Femur (tissue), 1 donor: Measurements from ENCODE around the gene PCDHGA2.
"Not testable (repeated sequence)": the region's sequence is repeated elsewhere in the genome, so short reads cannot be mapped to it uniquely, and the experiment has no call there.

ENCODE experiments used
- DNase-seq: peaks from one replicate; pipeline ENCODE4 v3.0.0-alpha.2; 2017

The PCDHGA2 gene

DNA sequence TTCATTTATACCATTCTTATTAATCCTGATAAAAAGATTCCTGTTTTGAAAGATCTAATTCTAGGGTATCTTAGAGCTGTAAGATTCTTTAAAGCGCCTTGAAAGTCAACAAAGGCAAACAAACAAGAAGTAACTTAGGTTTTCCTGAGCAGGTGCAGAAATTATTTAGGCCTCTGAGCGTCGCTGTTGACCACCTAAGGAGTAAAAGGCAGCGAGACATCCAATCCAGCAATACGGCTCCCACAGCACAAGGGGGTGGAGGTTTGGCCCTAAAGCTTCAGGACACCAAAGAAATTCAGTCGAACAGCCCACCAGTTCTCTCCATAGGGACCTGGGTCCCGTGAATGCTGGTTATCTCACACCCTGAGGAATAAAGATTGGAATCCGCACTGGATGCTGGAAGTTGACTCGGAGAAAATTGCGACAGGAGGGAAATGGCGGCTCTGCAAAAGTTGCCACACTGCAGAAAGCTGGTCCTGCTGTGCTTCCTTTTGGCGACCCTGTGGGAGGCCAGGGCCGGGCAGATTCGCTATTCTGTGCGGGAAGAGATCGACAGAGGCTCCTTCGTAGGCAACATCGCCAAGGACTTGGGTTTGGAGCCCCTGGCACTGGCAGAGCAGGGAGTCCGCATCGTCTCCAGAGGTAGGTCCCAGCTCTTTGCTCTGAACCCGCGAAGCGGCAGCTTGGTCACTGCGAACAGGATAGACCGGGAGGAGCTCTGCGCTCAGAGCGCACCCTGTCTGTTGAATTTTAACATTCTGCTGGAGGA lies at the start of gene PCDHGA2:
TSS of gene PCDHGA2 (plus strand) at position 223 of the 769 bp plus-strand sequence.
- peak; percentile 37 for DNase-seq

GRCh38 chr5:141298376-141298775 lies 40.2 kb upstream of the PCDHGA2 start:
- no peak for DNase-seq

GRCh38 chr5:141303756-141304155 lies 34.8 kb upstream of the PCDHGA2 start, which contains the start of gene SLC25A2:
Gene SLC25A2 (minus strand): TSS chr5:141304049. CDS start chr5:141303865, 184 bp downstream.
- DNase-seq, result no peak

GRCh38 chr5:141306630-141307029 lies 31.9 kb upstream of the PCDHGA2 start:
- DNase-seq, result no peak

DNA sequence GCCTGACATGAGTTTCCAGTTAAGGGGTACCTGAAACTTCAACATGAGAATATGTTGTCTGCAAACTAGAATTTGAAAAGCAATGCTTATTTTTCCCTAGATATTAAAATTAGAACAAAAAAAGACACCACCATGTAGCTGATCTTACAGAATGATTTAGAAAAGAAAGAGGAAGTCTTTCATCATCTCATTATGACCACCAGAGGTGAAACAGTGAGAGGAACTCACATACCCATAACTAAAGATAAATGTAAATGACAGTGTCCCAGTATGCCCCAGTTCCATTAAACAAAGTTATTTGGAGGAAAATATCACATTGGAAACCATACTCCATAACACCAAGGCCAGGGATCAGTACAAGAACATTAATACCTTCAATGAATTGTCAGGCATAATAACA lies 24.8 kb upstream of the PCDHGA2 start:
- DNase-seq, result no peak

DNA sequence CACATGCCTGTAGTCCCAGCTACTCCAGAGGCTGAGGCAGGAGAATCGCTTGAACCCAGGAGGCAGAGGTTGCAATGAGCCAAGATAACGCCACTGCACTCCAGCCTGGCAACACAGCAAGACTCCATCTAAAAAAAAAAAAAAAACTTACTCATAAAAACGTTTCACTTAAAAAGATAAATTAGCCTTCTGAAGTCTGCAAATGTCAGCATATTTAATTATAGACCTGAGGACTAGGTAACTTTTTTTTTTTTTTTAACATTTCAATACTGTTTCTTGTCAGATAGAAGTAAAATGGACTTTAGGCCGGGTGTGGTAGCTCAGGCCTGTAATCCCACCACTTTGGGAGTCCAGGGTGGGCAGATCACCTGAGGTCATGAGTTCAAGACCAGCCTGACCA lies 21.6 kb upstream of the PCDHGA2 start:
- DNase-seq, result not testable (repeated sequence)

DNA sequence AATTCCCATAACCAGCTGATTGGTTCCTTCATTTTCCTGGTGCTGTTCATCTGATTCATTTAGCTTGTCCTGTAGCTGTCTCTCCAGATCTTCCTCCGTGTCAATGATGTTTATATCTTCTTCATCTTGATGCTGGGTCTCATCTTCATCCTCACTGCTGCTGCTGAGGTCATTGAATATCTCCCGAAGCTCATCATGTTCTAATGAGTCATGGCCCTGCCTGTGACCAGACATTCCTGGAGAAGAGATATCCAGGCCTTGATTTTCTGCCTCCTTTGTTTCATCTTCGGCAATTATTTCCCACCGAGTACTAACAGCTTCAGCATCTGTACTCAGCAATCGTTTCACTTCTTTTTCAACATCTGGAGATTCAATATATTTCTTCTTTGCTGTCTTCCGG lies 19.4 kb upstream of the PCDHGA2 start:
- DNase-seq, result no peak

GRCh38 chr5:141319699-141320098 lies 18.9 kb upstream of the PCDHGA2 start:
- DNase-seq, result no peak

- peak; percentile 95 for DNase-seq
Measured at GRCh38 chr5:141320225-141321169, 18.1 kb upstream of the PCDHGA2 start, which contains the start of gene TAF7. Gene TAF7 (minus strand): TSS chr5:141320784. CDS start chr5:141320044, 740 bp downstream.

GRCh38 chr5:141322261-141322660 lies 16.3 kb upstream of the PCDHGA2 start:
- DNase-seq, result no peak

DNA sequence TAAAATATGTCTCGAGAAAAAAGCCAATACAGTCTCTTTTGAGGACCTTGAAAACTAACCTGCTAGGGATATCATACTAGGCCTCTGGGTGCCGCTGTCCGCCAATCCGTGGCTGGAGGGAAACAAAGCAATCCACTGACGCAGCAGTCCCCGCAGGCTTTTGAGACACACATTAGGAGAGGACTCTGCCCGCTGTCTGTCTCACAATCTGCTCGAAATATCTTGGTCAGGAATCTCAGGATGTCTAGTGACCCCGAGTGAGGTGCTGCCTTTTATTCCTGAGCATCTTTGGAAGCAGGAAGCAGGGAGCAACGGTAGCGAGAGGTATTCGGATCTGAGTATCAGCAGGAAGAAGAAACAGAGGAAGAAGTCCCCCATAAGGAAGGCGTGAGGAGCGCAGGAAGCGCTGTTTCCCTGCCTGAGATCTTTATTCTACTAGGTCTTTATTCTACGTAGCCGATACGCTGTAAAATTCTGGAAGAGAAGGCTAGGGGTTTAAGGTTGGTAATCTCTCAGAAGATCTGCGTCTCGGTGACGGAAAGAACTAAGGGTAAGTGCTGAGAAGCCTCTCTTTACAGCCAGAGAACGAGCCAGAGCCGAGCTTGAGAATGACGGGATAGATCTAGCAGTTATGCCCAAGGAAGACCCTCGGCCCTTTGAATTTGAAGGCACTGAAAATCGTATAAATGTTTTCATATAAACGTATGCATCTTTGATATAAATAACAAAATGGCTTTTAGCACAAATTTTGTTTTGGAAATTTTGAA lies 12.3 kb upstream of the PCDHGA2 start:
- peak; percentile 44 for DNase-seq

DNA sequence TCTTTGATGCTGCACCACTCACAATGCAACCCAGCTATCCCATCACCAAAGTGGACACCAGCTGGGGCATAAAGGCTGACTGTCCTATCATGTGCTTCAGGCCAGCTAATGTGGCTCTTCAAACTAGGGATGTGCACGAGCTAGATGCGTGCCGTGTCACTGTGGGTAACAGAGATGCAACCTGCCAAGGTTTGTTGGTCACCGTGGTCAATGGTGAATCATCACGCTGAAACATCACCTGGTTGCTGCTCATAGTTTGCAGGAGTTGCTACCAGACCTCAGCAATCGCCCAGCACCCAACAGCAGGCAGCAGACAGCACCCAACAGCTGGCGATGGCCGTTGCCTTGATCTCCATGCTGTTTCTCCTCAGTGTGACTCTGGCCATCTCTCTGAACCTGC lies 10.3 kb upstream of the PCDHGA2 start:
- DNase-seq, result no peak

DNA sequence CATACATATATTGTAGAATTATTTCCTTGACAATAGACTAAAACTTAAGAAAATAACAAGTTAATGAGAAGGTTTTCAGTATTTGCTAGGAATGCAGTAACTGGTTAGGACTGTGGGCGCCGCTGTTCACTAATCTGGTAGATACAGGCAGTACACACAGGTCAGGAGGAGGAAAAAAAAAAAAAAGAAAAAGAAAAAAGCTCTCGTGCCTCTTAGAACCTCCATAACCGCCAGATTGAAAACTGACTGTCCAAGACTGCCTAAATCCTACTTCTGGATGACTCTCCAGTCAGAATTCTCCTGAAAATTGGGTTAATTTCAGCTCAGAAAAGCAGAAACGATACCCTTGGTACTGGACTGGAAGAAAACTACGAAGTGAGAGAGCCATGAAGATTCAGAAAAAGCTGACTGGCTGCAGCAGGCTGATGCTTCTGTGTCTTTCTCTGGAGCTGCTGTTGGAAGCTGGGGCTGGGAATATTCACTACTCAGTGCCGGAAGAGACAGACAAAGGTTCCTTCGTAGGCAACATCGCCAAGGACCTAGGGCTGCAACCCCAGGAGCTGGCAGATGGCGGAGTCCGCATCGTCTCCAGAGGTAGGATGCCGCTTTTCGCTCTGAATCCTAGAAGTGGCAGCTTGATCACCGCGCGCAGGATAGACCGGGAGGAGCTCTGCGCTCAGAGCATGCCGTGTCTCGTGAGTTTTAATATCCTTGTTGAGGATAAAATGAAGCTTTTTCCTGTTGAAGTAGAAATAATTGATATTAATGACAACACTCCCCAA lies 8.1 kb upstream of the PCDHGA2 start, which contains the start of gene PCDHGA1:
TSS of gene PCDHGA1 (plus strand) at position 216 of the 782 bp plus-strand sequence.
- DNase-seq, result no peak

DNA sequence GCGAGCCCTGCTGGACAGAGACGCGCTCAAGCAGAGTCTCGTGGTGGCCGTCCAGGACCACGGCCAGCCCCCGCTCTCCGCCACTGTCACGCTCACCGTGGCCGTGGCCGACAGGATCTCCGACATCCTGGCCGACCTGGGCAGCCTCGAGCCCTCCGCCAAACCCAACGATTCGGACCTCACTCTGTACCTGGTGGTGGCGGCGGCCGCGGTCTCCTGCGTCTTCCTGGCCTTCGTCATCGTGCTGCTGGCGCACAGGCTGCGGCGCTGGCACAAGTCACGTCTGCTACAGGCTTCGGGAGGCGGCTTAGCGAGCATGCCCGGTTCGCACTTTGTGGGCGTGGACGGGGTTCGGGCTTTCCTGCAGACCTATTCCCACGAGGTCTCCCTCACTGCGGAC lies 6.0 kb upstream of the PCDHGA2 start:
- DNase-seq, result not testable (repeated sequence)

GRCh38 chr5:141340781-141341354 lies 2.3 kb downstream of the PCDHGA2 start:
- DNase-seq, result not testable (repeated sequence)

- no peak for DNase-seq
Measured at GRCh38 chr5:141342773-141343172, 4.2 kb downstream of the PCDHGA2 start.

GRCh38 chr5:141343242-141343952 lies 4.8 kb downstream of the PCDHGA2 start, which contains the start of gene PCDHGA3:
Gene PCDHGA3 (plus strand): TSS chr5:141343829. CDS start chr5:141344034, 205 bp downstream.
- DNase-seq, result no peak

DNA sequence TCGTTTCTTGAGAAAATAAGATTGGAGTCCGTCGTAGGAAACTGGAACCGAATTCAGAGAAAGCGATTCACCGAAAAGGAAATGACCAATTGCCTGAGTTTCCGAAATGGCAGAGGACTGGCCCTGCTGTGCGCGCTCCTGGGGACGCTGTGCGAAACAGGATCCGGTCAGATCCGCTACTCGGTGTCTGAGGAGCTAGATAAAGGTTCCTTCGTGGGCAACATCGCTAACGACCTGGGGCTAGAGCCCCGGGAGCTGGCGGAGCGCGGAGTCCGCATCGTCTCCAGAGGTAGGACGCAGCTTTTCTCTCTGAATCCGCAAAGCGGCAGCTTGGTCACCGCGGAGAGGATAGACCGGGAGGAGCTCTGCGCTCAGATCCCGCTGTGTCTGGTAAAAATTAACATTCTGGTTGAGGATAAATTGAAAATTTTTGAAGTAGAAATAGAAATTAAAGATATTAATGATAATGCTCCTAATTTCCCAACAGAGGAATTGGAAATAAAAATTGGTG lies 5.4 kb downstream of the PCDHGA2 start:
- no peak for DNase-seq

GRCh38 chr5:141345327-141345726 lies 6.8 kb downstream of the PCDHGA2 start:
- no peak for DNase-seq

DNA sequence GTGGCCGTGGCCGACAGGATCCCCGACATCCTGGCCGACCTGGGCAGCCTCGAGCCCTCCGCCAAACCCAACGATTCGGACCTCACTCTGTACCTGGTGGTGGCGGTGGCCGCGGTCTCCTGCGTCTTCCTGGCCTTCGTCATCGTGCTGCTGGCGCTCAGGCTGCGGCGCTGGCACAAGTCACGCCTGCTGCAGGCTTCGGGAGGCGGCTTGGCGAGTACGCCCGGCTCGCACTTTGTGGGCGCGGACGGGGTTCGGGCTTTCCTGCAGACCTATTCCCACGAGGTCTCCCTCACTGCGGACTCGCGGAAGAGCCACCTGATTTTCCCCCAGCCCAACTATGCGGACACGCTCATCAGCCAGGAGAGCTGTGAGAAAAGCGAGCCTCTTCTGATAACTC lies 7.5 kb downstream of the PCDHGA2 start:
- not testable (repeated sequence) for DNase-seq
